Osteoblast (primary cell): ENCODE results near the gene BCL2L11. TPM values are rescaled to one million over a fixed set of nuclear protein-coding genes. Genes with fewer than 3 reads are reported as not detected.

Experiments used
- DNase-seq: peaks from one replicate; pipeline ENCODE4 v3.0.0; 2011; ENCODE audit warnings: low spot score, mixed read lengths; ENCODE audit not compliant: insufficient read length; ENCODE audit errors: missing footprints
- H2AFZ ChIP-seq: 2 replicates; pipeline ENCODE4 v1.6.0; 2011; ENCODE audit warnings: mild to moderate bottlenecking, low read length
- H3K27ac ChIP-seq: 2 replicates; pipeline ENCODE4 v1.5.1; 2011; ENCODE audit warnings: mild to moderate bottlenecking, low read depth, low read length, moderate library complexity
- H3K27me3 ChIP-seq: 2 replicates; pipeline ENCODE4 v1.6.0; 2012; ENCODE audit warnings: mild to moderate bottlenecking, control low read depth, inconsistent platforms, low read length, moderate library complexity; ENCODE audit not compliant: insufficient read depth
- H3K36me3 ChIP-seq: 2 replicates; pipeline ENCODE4 v1.5.1; 2011; ENCODE audit warnings: mild to moderate bottlenecking, low read length, control low read depth, moderate library complexity; ENCODE audit not compliant: insufficient read depth
- H3K4me1 ChIP-seq: 2 replicates; pipeline ENCODE4 v1.5.1; 2011; ENCODE audit warnings: mild to moderate bottlenecking, low read length, control low read depth, moderate library complexity; ENCODE audit not compliant: insufficient read depth
- H3K4me2 ChIP-seq: 2 replicates; pipeline ENCODE4 v1.6.0; 2011; ENCODE audit warnings: mild to moderate bottlenecking, low read length; ENCODE audit not compliant: insufficient read depth
- H3K4me3 ChIP-seq: fragments of 200-600 bp; sonication (generic); 3 replicates; pipeline ENCODE4 v1.5.1; 2012; ENCODE audit warnings: mild to moderate bottlenecking, low read length, inconsistent platforms; ENCODE audit not compliant: insufficient read depth
- H3K79me2 ChIP-seq: 2 replicates; pipeline ENCODE4 v1.6.0; 2012; ENCODE audit warnings: mild to moderate bottlenecking, low read length, control low read depth, inconsistent platforms; ENCODE audit not compliant: insufficient read depth
- H3K9me3 ChIP-seq: 2 replicates; pipeline ENCODE4 v1.5.1; 2011; ENCODE audit warnings: low read depth, low read length, control low read depth
- H4K20me1 ChIP-seq: 2 replicates; pipeline ENCODE4 v1.6.0; 2012; ENCODE audit warnings: mild to moderate bottlenecking, low read length, control low read depth; ENCODE audit not compliant: insufficient read depth
- total RNA-seq: library from RNA; depleted of rRNA; stranded (reverse); fragments of >200 nt; gene quantifications from 2 replicates; pipeline ENCODE4 v1.2.3, GENCODE V29; 2012
- TF ChIP-seq, protein P1 (sequence below): IDR thresholded peaks from 2 replicates; pipeline ENCODE4 v1.5.1; 2011; ENCODE audit warnings: mild to moderate bottlenecking, low read depth, low read length, moderate library complexity; ENCODE audit errors: extremely low read depth

Gene BCL2L11
- total RNA-seq, 1 donor, result 8.0 TPM

DNA sequence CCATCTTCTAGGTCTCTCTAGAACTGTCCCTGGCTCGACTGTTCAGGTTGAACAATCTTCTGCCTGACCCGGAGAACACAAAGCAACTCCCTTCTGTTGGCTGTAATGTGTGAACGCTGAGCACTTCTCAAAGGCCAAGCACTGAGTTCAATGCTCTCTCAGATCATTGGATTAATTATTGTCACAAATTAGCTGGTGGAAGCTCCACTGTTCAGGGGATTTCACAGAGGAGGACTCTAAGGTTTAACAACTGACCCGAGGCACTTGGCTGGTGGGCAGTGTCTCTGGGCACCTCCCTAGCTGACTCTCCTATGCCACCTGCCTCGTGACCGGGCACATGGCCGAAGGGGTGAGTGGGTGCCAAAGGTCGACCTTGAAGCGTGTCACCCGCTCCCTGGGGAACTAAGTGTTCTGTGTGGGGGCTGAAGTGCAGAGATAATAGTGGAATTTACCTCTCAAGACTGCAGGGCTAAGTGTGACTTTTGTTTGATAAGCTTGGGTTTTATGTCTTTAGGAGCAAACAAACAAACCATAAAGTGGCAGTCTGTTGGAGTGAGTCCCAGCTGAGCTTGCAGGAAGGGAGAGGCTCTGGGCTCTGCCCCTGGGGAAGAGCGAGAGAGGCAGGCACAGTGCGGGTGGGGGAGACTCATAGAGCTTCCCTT, 64.8 kb downstream of the BCL2L11 start:
- no peaks in the 10 kb centered on the region for H3K79me2 ChIP-seq

DNA sequence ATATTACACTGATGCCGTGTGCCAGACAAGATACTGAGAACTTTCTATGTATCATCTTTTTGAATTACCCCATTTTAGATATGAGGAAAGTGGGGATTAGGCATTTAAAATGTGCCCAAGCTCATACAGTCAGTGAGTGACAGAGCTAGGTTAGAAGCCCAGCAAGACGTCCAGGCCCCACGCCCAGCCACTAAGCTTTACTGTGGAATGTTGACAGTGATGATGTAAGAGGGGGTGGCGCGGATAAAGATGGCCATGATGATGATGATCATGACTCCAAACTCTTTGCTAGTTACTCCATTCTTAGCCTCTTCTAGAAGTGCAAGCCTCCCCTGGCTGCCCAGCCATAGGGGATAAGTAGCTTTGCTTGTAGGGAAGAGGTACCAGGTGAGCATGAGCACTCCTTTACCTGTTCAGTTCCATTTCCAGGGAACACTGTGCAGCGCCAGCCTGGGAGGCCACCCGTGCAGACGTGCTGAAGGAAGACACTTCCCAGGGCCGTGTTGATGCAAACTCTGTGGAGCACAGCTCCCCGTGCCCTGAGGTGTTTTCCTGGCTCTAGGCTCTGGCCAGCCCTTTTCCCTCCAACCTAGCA, 65.5 kb downstream of the BCL2L11 start:
- Histone ChIP-seq H3K27me3 (peaks cover 5% of the 10 kb centered on the region), H3K27ac (no peak overlapping the region), H3K4me2 (no peak overlapping the region), H3K79me2 (no peaks in the 10 kb centered on the region), H2AFZ (no peak overlapping the region), H3K9me3 (no peaks in the 10 kb centered on the region), H4K20me1 (no peaks in the 10 kb centered on the region), H3K4me1 (no peaks in the 10 kb centered on the region), H3K36me3 (no peaks in the 10 kb centered on the region), H3K4me3 (no peak overlapping the region)
- TF ChIP-seq, protein P1, sequence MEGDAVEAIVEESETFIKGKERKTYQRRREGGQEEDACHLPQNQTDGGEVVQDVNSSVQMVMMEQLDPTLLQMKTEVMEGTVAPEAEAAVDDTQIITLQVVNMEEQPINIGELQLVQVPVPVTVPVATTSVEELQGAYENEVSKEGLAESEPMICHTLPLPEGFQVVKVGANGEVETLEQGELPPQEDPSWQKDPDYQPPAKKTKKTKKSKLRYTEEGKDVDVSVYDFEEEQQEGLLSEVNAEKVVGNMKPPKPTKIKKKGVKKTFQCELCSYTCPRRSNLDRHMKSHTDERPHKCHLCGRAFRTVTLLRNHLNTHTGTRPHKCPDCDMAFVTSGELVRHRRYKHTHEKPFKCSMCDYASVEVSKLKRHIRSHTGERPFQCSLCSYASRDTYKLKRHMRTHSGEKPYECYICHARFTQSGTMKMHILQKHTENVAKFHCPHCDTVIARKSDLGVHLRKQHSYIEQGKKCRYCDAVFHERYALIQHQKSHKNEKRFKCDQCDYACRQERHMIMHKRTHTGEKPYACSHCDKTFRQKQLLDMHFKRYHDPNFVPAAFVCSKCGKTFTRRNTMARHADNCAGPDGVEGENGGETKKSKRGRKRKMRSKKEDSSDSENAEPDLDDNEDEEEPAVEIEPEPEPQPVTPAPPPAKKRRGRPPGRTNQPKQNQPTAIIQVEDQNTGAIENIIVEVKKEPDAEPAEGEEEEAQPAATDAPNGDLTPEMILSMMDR, result no peak
- no peak for DNase-seq

More for the DNA sequence above, 64.8 kb downstream of the BCL2L11 start:
- H3K27ac ChIP-seq, result no peak overlapping the region
- H3K36me3 ChIP-seq, result no peaks in the 10 kb centered on the region
- peaks cover 5% of the 10 kb centered on the region for H3K27me3 ChIP-seq
- no peak overlapping the region for H2AFZ ChIP-seq
- H3K9me3 ChIP-seq, result no peaks in the 10 kb centered on the region
- TF ChIP-seq, protein P1, result no peak
- H3K4me2 ChIP-seq, result no peak overlapping the region
- no peaks in the 10 kb centered on the region for H4K20me1 ChIP-seq
- H3K4me1 ChIP-seq, result no peaks in the 10 kb centered on the region
- H3K4me3 ChIP-seq, result no peak overlapping the region
- DNase-seq, result no peak

DNA sequence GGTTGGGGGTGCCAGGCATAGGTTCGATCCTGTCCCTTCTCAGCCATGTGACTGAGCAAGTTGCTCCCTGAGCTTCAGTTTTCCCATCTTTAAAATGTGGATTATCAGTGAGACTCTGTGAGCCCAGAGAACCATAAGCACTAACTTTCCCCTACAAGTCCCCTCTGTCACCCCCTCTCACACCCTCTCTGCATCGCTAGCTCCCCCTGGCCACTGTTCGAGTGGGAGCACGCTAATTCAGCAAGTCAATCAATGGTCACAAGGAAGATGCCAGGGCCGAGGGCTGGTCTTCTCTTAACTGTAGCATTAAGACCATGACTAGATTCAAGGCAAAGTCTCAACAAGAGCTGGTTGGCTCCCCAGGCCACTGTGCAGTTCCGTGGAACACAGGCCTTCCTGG, 66.2 kb downstream of the BCL2L11 start:
- no peaks in the 10 kb centered on the region for H3K79me2 ChIP-seq
- no peak overlapping the region for H3K27ac ChIP-seq
- no peaks in the 10 kb centered on the region for H3K4me1 ChIP-seq
- no peak overlapping the region for H2AFZ ChIP-seq
- H3K36me3 ChIP-seq, result no peaks in the 10 kb centered on the region
- peaks cover 5% of the 10 kb centered on the region for H3K27me3 ChIP-seq
- H4K20me1 ChIP-seq, result no peaks in the 10 kb centered on the region
- no peak overlapping the region for H3K4me3 ChIP-seq
- no peak for DNase-seq
- no peak overlapping the region for H3K4me2 ChIP-seq
- TF ChIP-seq, protein P1, result no peak
- no peaks in the 10 kb centered on the region for H3K9me3 ChIP-seq

DNA sequence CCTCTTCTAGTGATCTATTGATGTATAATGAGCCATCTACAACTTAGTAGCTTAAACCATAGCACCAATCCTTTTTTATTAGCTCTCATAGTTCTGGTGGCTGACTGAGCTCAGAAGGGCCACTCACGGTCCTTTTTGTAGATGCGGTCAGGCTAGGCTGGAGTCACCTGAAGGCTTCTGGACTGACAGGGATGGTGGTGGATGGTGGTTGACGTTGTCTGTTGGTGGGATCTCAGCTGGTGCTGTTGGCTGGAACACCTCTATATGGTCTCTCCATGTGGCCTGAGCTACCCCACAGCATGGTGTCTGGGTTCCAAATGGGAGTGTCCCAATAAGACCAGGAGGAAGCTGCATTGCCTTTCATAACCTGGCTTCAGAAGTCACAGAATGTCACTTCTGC, 68.0 kb downstream of the BCL2L11 start:
- Histone ChIP-seq H3K4me2 (no peak overlapping the region), H3K9me3 (no peaks in the 10 kb centered on the region), H4K20me1 (no peaks in the 10 kb centered on the region), H3K4me3 (no peak overlapping the region), H2AFZ (no peak overlapping the region), H3K79me2 (no peaks in the 10 kb centered on the region), H3K4me1 (no peaks in the 10 kb centered on the region), H3K27ac (no peak overlapping the region), H3K27me3 (no peaks in the 10 kb centered on the region), H3K36me3 (no peaks in the 10 kb centered on the region)
- no peak for DNase-seq
- TF ChIP-seq, protein P1, result no peak
